Body of pancreas (tissue), 4 donors: ENCODE results near the gene EMD. TPM values are rescaled to one million over a fixed set of nuclear protein-coding genes. Genes with fewer than 3 reads are reported as not detected.

Experiments used
- ATAC-seq: fragments of 150-250 bp; one replicate; pipeline ENCODE4 v1.9.1; 2016
- DNase-seq, 4 donors: peaks; one replicate each; pipeline ENCODE4 v3.0.0-alpha.2; 2019
- H3K27ac ChIP-seq, 4 donors: fragments of 200-600 bp; sonication (generic); 1 replicate in 3 of 4; 2 replicates in 1 of 4; pipeline versions ENCODE4 v1.5.1 to v1.6.1; 2016 to 2019; ENCODE audit warnings: mild to moderate bottlenecking in 1 of 4, mixed read lengths in 1 of 4, moderate library complexity in 1 of 4
- H3K27me3 ChIP-seq, 2 donors: fragments of 200-600 bp; sonication (generic); one replicate each; pipeline ENCODE4 v1.6.0; 2016; ENCODE audit warnings: mild to moderate bottlenecking in 1 of 2
- H3K36me3 ChIP-seq, 2 donors: fragments of 200-600 bp; sonication (generic); replicated peaks in 1 of 2; 2 replicates each; pipeline ENCODE4 v1.5.1; 2016; ENCODE audit warnings: low read depth in 2 of 2; ENCODE audit not compliant: insufficient read depth in 1 of 2
- H3K4me1 ChIP-seq: fragments of 200-600 bp; sonication (generic); one replicate; pipeline ENCODE4 v1.6.0; 2016
- H3K4me3 ChIP-seq, 2 donors: fragments of 200-600 bp; sonication (generic); 1 replicate in 1 of 2; 2 replicates in 1 of 2; pipeline ENCODE4 v1.5.1; 2016 to 2019
- H3K9me3 ChIP-seq, 3 donors: fragments of 200-600 bp; sonication (generic); 1 replicate in 2 of 3; 2 replicates in 1 of 3; pipeline ENCODE4 v1.5.1; 2016
- CTCF ChIP-seq, 7 experiments: fragments of 450-650 bp in 4 of 7; fragments of 200-600 bp in 3 of 7; sonication (generic) in 3 of 7; IDR thresholded peaks; one replicate each; pipeline ENCODE4 v1.5.1; 2016 to 2019; ENCODE audit warnings: antibody characterized with exemption in 7 of 7
- POLR2A ChIP-seq, 3 donors: fragments of 450-650 bp; IDR thresholded peaks; one replicate each; pipeline ENCODE4 v1.6.1; 2016; ENCODE audit warnings: antibody characterized with exemption in 3 of 3, mild to moderate bottlenecking in 2 of 3
- WGBS, 2 donors: methylation state at CpG; one replicate each; pipeline ENCODE4 v1.1.5; 2017; 5-methylcytosine and 5-hydroxymethylcytosine counted together
- intact Hi-C: fragments of 100-400 bp; cut with DNase I; formaldehyde crosslinking; loops from one replicate; pipeline ENCODE4 v1.15.1; 2023
- total RNA-seq, 2 donors: library from RNA; depleted of rRNA; stranded (reverse); fragments of >200 nt; gene quantifications; one replicate each; pipeline ENCODE4 v1.1.0, GENCODE V29; 2016

The EMD gene
- total RNA-seq, 2 donors from 2014 or later: 23.6 to 28.3 TPM

DNA sequence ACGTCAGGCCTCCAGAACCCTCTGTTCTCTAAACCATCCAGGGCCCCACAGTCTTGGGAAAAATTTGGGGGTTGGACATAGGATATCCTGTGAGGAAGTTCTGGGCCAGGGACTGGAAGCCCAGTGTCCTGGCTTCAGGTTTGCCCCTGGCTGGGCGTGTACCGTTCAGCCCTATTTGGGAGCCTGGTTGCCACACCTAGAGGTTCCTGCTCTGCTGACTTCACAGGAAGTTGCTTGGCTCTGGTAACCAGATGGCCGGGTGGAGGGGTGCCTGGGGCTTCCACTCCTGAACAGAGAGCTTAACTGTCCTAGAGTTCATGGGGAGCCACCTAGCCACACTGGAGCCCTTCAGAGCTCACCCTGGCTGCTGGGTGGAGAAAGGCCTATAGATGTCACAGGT, 33.4 kb downstream of the EMD start:
- ATAC-seq: no peak

DNA sequence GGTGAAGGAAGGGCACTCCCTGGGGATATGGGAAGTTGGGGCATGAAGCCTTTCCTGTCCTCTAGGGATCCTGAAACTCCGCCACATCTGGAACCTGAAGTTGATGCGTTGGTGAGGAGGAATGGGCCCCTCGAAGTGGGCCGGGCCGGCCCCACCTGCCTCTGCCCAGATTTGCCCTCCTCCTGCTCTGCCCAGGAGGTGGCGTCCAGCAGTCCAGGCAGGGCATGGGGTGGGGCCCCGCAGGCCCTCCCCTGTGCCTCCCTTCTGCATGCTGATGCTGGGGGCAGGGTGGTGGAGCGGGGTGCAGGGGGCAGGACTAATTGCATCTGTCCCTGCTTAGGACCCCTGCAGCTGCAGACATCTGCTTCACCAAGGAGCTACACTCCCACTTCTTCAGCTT, 34.0 kb downstream of the EMD start:
- 53% methylated on average over 6 of the region's 8 CpGs; no CpG with 5 or more reads in 1 of the 2 donors for WGBS, 2 donors
- no peaks in the 10 kb centered on the region for H3K27me3 ChIP-seq

More for the DNA sequence above, 33.4 kb downstream of the EMD start:
- H3K4me3 ChIP-seq: no peak overlapping the region
- H3K9me3 ChIP-seq: no peaks in the 10 kb centered on the region
- no peaks in the 10 kb centered on the region for H3K36me3 ChIP-seq
- no peaks in the 10 kb centered on the region for H3K27me3 ChIP-seq
- H3K4me1 ChIP-seq: peaks cover 12% of the 10 kb centered on the region
- H3K27ac ChIP-seq: peak overlapping the region in 3 of 4 donors; percentile 77 to 90 (median 84)
- 20% methylated on average over 2 of the region's 4 CpGs; no CpG with 5 or more reads in 1 of the 2 donors for WGBS, 2 donors
- DNase-seq: no peak
- no peak for TF ChIP-seq POLR2A (IDR thresholded peaks at IDR 0.05)
- TF ChIP-seq CTCF (IDR thresholded peaks at IDR 0.05): no peak
- intact Hi-C loops: no loop called here

GRCh38 chrX:154417157-154417556, 38.1 kb downstream of the EMD start:
- Histone ChIP-seq H3K4me3 (no peak overlapping the region), H3K36me3 (no peaks in the 10 kb centered on the region), H3K9me3 (no peaks in the 10 kb centered on the region), H3K27me3 (no peaks in the 10 kb centered on the region), H3K27ac (no peak overlapping the region), H3K4me1 (peaks cover 9% of the 10 kb centered on the region)
- intact Hi-C loops: no loop called here
- DNase-seq: no peak
- 83 to 84% methylated on average over 7 of the region's 7 CpGs for WGBS, 2 donors
- no peak for ATAC-seq
- no peak for TF ChIP-seq CTCF (IDR thresholded peaks at IDR 0.05)
- no peak for TF ChIP-seq POLR2A (IDR thresholded peaks at IDR 0.05)

More for the DNA sequence above, 34.0 kb downstream of the EMD start:
- no peaks in the 10 kb centered on the region for H3K36me3 ChIP-seq
- ATAC-seq: no peak
- peaks cover 12% of the 10 kb centered on the region for H3K4me1 ChIP-seq
- no peak overlapping the region for H3K27ac ChIP-seq
- intact Hi-C loops: no loop called here
- TF ChIP-seq POLR2A (IDR thresholded peaks at IDR 0.05) (no peak), CTCF (IDR thresholded peaks at IDR 0.05) (no peak)
- H3K9me3 ChIP-seq: no peaks in the 10 kb centered on the region
- no peak for DNase-seq
- H3K4me3 ChIP-seq: no peak overlapping the region

- H3K27ac ChIP-seq: no peak overlapping the region
- no peak overlapping the region for H3K4me3 ChIP-seq
- intact Hi-C loops: no loop called here
- TF ChIP-seq POLR2A (IDR thresholded peaks at IDR 0.05) (no peak), CTCF (IDR thresholded peaks at IDR 0.05) (no peak)
- WGBS, 2 donors: 91 to 94% methylated on average over 3 to 4 of the region's 8 CpGs
- no peaks in the 10 kb centered on the region for H3K36me3 ChIP-seq
- no peaks in the 10 kb centered on the region for H3K27me3 ChIP-seq
- H3K4me1 ChIP-seq: no peaks in the 10 kb centered on the region
- no peak for DNase-seq
- no peak for ATAC-seq
- H3K9me3 ChIP-seq: no peaks in the 10 kb centered on the region
Observed at GRCh38 chrX:154419189-154419588, 40.1 kb downstream of the EMD start.

GRCh38 chrX:154419688-154420401, 40.8 kb downstream of the EMD start:
- H3K27ac ChIP-seq: no peak overlapping the region
- H3K9me3 ChIP-seq: no peaks in the 10 kb centered on the region
- H3K27me3 ChIP-seq: no peaks in the 10 kb centered on the region
- no peaks in the 10 kb centered on the region for H3K36me3 ChIP-seq
- TF ChIP-seq CTCF (IDR thresholded peaks at IDR 0.05): no peak
- no peak for TF ChIP-seq POLR2A (IDR thresholded peaks at IDR 0.05)
- 57 to 65% methylated on average over 4 to 5 of the region's 19 CpGs for WGBS, 2 donors
- no peaks in the 10 kb centered on the region for H3K4me1 ChIP-seq
- DNase-seq (no peak), ATAC-seq (no peak)
- no peak overlapping the region for H3K4me3 ChIP-seq
- intact Hi-C loops: no loop called here
